HG02759 (cell line): ENCODE results near the gene TRIAP1.
"Not testable (repeated sequence)": the region's sequence is repeated elsewhere in the genome, so short reads cannot be mapped to it uniquely, and the experiment has no call there.

Experiments used
- ATAC-seq: cut with Tn5 transposase; IDR thresholded peaks from one replicate; pipeline ENCODE4 v1.9.1; 2021; ENCODE audit warnings: mild to moderate bottlenecking, moderate library complexity; ENCODE audit not compliant: unreplicated experiment

TRIAP1 gene

DNA sequence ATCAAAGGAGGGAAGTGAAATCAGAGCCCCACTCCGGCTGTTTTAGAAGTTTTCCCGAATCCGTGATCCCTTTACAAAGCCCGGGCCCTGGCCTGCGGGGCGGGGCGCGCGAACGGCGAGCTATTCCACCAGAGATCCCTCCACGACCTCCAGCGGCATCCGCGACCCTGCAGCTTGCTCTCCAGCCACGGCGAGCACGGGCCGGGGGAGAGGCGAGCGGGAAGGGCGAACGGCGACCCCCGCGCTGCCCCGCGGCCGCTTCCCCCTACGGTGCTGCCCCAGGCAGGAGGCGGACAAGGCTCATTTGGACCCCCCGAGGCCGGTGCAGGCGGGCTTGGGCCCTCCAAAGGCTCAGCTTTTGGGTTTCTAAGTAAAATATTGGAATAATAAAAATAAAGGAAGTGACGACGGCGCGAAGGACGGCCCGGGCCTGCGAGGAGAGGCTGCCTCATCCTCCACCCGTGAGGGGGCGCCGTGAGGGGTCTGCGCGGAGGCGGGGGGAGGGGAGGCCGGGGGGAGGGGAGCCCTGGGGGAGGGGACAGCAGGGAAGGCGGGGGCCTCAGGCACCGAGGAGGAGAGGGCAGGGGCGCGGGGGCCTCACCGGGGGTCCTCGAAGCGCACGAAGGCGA, 22.8 kb upstream of the TRIAP1 start:
- ATAC-seq: peak; percentile 30

DNA sequence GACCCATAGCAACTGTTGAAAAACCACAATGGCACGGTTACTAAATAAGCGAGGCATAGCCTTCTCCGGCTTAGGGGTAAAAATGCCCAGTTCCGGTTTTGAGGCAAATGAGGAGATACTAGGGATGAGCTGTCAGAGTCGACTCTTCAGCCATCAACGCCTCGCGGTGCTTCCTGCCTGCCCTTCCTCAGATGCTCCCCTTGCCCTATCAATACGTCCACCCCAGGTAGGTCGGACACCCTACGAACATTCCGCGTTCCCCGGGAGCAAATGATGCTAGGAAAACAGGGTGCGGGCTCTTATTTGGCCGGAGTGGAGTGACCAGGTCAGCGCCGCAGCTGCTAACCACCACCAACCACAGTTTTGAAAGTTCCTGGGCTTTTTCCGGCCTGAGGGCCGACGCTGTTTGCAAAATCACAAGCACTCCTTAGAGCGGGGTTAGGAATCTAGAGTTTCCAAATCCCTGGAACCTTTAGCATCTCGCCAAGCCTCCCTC, 22.2 kb upstream of the TRIAP1 start:
- ATAC-seq: peak; percentile 14

- ATAC-seq: no peak
Observed at GRCh38 chr12:120467439-120467838, 21.3 kb upstream of the TRIAP1 start.

DNA sequence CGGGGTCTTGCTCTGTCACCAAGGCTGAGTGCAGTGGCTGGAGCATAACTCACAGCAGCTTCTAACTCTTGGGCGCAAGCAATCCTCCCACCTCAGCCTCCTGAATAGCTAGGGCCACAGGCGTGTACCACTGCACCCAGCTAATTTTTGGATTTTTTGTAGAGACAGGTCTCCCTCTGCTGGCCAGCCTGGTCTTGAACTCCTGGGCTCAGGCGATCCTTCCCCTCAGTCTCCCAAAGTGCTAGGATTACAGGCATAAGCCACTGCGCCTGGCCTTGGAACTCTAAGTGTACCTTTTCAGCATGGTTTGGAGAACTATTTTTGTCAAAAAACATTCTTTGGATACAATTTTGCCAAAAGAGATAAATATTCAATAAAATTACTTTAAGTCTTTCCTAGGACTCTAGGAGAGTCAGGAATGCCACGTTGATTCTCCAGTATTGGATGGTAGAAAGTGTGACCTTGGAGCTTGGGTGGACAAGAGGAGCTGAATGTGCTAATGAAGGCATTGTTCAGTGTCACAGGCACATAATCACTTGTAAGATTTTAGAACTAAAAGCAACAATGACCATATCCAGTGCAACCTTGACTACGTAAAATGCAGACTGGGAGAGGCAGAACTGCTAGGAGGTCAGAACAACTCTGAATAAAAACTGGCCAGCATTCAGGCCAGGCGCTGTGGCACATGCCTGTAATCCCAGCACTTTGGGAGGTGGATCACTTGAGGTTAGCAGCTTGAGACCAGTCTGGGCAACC, 20.6 kb upstream of the TRIAP1 start:
- ATAC-seq: no peak

DNA sequence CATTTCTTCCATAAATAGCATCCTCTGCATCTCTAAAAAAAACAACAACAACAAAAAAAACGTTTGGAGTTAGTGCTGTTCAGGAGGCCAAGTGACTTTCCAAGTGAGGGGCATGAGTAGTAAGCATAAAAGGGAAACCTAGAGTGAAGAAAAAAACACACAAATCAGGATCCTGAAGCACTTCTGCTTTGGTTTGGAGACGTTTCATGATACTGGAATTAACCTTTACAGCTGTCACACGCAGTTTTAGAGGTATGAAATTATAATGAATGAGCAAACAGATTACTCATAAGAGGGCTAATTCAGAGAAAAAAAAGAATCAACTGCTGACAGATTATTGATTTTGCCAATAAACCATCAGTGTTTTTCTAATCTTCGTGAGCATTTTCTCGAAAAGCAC, 19.6 kb upstream of the TRIAP1 start:
- ATAC-seq: no peak

- no peak for ATAC-seq
Observed at GRCh38 chr12:120463712-120464111, 17.5 kb upstream of the TRIAP1 start.

GRCh38 chr12:120462099-120462640, 16.0 kb upstream of the TRIAP1 start:
- ATAC-seq: no peak

DNA sequence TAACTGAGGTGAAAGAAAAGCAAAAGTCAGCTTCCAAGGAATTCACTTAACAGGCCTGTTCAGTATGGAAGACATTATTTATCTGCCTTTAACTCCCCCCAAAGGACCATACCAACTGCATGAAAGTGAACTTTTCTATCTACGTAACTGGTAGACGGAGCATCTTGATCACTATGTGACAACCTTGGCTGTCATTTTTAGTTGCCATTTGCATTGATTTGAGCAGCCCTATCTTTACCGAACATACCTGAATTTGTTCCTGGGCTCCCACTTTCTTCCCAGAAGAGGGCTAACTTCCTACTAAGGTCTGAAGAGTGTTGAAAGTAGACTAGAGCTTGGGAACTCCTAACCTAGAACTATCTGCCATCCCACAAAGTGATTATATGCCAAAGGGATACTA, 14.0 kb upstream of the TRIAP1 start:
- ATAC-seq: no peak

DNA sequence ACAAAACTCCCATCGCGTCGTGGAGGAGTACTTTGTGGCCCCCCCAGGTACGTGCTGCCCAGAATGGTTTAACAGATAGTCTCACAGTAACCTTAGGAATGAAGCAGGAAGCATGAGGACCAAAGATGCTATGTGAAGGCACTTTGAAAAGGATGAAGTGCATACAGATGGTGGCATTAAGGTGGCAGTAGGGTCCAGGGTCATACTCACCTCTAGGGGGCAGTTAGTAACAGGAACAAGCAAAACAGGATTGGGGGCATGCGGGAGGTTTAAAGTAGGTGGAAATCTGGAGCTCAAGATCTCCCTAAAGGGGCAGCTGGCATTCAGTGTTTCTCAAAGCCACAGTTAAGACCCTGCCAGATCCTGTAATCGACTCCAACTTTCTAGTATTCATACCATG, 10.9 kb upstream of the TRIAP1 start:
- no peak for ATAC-seq

DNA sequence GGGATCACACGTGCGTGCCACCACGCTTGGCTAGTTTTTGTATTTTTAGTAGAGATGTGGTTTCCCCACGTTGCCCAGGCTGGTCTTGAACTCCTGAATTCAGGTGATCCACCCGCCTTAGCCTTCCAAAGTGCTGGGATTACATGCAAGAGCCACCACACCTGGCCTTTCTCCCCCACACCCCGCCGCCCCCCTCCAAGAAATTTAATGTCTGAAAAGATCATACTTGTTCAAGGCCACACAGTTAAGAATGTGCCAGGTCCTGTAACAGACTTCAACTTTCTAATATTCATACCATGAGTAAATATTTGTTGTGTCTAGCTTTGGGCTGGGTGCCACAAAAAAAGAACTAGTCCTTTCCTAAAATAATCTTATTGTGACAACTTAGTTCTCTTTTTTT, 9.1 kb upstream of the TRIAP1 start:
- ATAC-seq: no peak

DNA sequence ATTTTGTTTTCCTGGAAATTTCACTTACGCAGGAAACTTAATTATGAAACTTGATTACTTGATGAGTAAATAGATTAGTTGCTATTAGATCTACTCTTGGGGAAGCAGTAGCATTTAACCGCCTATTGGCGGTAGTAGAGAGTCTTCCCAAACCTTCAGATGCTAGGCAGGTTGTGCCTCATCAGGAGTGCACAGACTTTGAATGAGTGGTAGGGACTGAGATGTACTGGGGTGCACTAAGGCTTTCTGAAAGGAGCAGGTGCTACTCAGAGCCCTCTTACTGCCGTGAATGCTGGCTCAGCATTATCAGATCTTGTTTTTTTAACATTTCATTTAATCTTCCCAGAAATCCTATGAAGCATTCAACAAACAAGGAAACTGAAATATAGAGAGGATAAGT, 7.8 kb upstream of the TRIAP1 start:
- ATAC-seq: no peak

DNA sequence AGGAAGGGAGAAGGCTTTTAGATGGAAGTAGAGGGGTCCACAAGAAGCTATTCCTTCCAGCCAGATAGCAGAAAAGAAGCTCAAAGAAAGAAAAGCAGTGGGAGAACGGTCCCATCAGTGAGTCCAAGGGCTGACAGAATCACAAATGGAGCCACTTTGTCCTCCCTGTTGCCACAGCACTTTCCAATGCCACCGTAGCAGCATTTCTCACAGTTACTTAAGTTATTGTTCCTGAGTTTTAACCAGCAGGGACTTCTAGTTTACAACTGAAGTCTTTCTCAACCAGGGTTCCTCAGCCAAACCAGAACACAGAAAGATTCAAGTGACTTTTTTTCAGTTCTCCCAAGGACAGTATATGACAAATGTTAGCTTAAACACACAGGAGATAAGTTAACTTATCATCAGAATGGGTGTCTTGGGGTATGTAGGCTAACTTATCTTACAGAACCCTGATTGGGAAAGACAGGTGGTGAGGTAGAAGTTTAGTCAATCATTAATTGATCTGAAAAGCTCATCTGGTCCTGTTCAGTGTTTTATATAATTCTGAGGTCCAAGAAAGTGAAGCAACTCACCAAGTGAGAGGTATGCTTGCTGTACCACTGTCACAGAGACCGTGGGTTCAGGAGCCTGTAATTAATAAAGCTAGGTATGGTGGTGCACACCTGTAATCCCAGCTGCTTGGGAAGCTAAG, 7.0 kb upstream of the TRIAP1 start:
- no peak for ATAC-seq

GRCh38 chr12:120452524-120452923, 6.3 kb upstream of the TRIAP1 start:
- ATAC-seq: not testable (repeated sequence)

- ATAC-seq: no peak
Observed at GRCh38 chr12:120447992-120448391, 1.8 kb upstream of the TRIAP1 start.

GRCh38 chr12:120446844-120447178, 627 bp upstream of the TRIAP1 start:
- ATAC-seq: not testable (repeated sequence)

- ATAC-seq: no peak
Observed at GRCh38 chr12:120444676-120445075, 1.5 kb downstream of the TRIAP1 start.

GRCh38 chr12:120439646-120440247, 6.4 kb downstream of the TRIAP1 start:
- no peak for ATAC-seq

- no peak for ATAC-seq
Observed at GRCh38 chr12:120438495-120439198, 7.5 kb downstream of the TRIAP1 start.

DNA sequence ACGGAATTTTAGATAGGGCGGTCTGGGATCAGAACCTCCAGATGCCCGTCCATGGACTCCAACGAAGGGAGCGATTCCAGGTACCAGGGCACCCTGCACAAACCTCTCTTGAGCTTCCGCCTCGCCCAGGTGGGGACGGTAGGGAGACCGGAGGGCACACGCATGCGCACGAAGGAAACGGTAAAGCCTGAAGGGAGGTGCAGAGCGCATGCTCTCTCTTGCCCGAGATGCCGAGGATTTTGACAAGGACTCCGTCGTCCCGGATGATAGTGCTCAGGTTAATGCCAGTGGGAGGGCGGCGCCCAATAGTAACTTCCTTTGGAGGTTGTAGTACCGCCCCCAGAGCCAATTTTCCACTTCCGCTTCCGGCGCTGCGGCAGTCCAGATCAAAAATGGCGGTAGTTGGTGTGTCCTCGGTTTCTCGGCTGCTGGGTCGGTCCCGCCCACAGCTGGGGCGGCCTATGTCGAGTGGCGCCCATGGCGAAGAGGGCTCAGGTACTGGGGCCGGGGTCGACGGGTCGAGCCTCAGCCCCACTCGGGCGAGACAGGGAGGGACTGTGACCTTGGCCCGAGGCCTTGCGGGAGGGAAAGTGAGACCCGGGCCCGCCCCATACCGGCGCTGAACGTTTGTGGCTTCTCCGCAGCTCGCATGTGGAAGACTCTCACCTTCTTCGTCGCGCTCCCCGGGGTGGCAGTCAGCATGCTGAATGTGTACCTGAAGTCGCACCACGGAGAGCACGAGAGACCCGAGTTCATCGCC, 8.3 kb downstream of the TRIAP1 start, which contains the start of gene COX6A1:
Gene COX6A1, plus strand, starts transcription at position 379 of the 760 bp plus-strand sequence. Its CDS starts 14 bp downstream, at position 393.
- ATAC-seq: peak; percentile 96
